HG02840 (cell line): ENCODE data around the gene PLAGL1.
"Not testable (repeated sequence)": the region's sequence is repeated elsewhere in the genome, so short reads cannot be mapped to it uniquely, and the experiment has no call there.

Source experiments
- ATAC-seq: cut with Tn5 transposase; IDR thresholded peaks from one replicate; pipeline ENCODE4 v1.9.1; 2021; ENCODE audit warnings: mild to moderate bottlenecking, moderate library complexity, moderate number of reproducible peaks; ENCODE audit not compliant: unreplicated experiment, low FRiP score

PLAGL1 gene, protein sequence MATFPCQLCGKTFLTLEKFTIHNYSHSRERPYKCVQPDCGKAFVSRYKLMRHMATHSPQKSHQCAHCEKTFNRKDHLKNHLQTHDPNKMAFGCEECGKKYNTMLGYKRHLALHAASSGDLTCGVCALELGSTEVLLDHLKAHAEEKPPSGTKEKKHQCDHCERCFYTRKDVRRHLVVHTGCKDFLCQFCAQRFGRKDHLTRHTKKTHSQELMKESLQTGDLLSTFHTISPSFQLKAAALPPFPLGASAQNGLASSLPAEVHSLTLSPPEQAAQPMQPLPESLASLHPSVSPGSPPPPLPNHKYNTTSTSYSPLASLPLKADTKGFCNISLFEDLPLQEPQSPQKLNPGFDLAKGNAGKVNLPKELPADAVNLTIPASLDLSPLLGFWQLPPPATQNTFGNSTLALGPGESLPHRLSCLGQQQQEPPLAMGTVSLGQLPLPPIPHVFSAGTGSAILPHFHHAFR

GRCh38 chr6:144008120-144008811, at the start of gene PLAGL1:
Gene PLAGL1 (minus strand): TSS chr6:144008259. CDS start chr6:143948136, 60,123 bp downstream.
- peak; percentile 73 for ATAC-seq

DNA sequence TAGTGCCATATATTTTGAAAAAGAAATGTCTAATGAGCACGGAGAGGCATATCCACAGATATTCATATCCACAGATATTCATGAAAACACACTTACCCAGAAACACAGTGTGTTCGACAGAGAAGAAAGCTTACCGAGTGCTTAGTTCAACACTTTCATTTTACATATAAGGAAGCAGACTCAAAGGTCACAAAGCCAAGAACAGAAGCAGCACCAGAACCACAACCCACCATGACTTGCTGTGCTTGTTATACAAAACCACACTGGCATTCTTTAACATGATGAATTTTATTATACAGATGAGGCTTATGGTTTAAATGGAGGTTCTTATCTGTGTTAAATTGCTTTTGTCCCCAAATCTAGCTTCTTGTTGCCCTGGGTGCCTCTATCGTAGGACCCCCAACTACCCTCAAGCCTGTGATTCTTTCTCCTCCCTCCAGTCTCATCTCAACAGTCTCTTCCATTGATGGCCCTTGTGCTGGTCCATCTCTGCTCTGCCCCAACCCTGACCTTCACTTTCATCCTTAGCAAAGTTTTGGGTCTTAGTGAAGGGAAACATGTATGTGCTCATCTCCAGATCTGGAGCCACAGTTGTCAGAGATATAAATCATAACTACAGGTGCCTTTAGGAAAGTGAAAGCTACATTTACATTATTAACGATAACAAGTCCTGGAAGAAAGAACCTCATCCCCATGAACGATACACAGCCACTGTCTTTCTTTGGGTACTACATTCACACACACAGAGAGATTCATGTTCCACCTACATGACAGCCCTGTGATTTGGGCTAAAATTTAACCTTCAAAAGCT, 47.3 kb upstream of the PLAGL1 start:
- peak; percentile 82 for ATAC-seq

- no peak for ATAC-seq
These were observed 45.5 kb upstream of the PLAGL1 start for GRCh38 chr6:144053601-144054000.

DNA sequence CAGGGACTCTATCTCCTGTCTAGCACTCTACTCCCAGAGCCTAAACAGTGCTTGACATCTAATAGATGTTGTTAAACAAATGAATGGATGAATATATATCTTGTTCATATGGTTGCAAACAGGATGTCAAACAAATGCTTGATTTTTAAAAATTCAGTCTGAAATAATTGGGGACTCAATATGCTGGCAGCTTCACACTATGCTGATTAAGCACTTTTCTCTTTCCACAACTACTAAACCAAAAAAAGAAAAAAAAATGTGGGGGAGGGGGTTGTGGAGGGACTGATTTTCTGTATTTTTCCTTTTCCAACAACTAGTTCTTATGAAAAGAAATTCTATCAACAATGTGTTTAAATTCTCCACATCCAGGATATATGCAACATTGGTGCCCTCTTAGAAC, 44.4 kb upstream of the PLAGL1 start:
- ATAC-seq, result no peak

GRCh38 chr6:144049386-144049785, 41.3 kb upstream of the PLAGL1 start:
- no peak for ATAC-seq

DNA sequence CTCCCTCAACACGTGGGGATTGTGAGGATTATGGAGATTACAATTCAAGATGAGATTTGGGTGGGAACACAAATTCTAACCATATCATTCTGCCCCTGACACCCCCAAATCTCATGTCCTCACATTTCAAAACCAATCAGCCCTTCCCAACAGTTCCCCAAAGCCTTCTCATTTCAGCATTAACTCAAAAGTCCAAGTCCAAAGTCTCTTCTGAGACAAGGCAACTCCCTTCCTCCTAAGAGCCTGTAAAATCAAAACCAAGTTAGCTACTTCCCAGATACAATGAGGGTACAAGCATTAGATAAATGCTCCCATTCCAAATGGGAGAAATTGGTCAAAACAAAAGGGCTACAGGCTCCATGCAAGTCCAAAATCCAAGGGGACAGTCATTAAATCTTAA, 39.6 kb upstream of the PLAGL1 start:
- no peak for ATAC-seq

GRCh38 chr6:144046672-144047071, 38.6 kb upstream of the PLAGL1 start:
- ATAC-seq, result not testable (repeated sequence)

- not testable (repeated sequence) for ATAC-seq
These were observed 36.9 kb upstream of the PLAGL1 start for GRCh38 chr6:144044989-144045388.

DNA sequence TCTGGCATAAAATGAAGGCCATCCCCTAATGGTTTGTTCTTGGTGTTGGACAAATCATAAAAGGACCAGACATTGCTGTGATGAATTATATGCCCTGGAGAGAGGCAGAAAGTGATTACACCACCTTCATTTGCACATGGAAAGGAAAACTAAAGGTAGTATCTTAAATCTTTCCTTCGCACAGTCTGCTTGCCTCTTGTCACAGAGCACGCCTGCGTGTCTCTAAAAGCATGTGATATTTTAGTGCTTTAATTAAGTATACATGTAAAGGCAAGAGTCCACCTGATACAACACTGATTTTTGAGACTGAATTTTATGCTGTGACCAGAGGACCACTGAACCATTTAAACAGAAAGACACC, 28.8 kb upstream of the PLAGL1 start:
- no peak for ATAC-seq

- peak; percentile 59 for ATAC-seq
These were observed 28.2 kb upstream of the PLAGL1 start for GRCh38 chr6:144036064-144036834.

- ATAC-seq, result no peak
These were observed 27.4 kb upstream of the PLAGL1 start for GRCh38 chr6:144035416-144035815.

DNA sequence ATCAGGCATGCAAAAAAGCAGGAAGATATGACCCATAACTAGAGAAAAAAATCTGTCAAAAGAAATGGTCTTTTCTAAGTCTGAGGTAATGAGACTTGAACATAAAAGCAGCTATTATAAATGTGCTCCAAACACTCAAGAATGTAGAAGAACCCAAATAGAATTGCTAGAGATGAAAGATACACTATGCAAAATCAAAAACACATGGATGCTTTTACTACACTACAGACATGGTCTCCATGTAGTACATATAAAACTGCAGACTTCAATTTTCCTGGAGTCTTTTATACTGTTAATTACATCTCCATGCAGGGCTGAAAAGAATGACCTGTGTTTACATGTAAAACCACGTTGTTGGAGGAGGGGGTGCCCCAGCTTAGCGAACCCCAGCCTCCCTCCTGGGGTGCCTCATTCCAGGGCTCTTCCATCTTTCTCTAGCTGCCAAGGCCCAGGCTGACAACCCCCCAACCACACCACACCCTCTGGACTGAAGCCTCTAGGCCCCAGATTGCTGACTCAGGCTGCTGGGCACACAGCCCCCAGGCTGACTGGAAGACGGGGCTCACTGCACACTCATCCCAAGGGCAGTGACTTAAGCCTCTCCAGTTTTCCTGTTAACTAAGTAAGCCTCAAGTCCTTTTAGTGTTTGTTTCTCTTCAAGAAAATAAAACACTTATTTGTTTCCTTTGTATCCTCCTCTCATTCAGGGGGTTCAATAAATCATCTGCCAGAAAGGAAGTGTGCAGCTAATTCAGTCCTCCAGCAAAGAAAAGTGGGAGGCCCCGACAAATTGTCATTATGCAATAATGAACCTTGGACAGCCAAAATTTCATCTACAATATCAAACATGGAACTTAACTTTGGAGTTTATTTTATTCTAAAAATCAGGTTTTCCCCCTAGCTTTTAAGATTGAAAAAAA, 26.0 kb upstream of the PLAGL1 start:
- no peak for ATAC-seq

DNA sequence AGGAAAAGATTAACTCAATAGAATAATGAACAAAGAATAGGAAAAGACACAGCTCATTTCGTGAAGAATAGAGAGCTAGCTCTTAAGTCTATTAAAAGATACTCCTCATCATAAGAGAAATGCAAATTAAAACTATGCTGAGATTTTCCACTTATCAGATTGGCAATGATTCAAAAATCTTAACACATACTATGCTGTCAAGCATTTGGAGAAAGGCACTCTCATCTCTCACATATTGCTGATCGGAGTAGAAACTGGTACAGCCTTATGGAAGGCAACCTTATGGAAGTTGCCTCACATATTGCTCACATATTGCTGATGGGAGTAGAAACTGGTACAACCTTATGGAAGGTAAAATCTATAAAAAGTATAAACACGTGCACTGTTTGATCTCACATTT, 21.4 kb upstream of the PLAGL1 start:
- ATAC-seq, result no peak

- no peak for ATAC-seq
These were observed 20.0 kb upstream of the PLAGL1 start for GRCh38 chr6:144027932-144028587.

DNA sequence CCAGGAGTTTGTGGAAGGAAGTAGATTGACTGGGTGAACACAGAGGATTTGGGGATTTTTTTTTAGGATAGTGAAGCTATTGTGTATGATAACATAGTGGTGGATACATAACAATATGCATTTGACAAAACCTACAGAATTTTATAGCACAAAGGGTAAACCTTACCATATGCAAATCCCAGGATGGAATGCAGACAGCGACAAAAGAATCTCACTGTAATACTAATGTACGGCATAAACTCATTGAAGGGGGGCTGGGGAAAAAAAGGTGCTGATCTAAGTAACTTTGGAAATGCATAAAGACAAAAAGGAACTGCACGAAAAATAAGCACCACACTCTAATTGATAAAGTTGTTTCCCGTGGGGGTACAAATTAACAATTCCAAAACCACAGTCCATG, 15.2 kb upstream of the PLAGL1 start:
- ATAC-seq, result no peak

- no peak for ATAC-seq
These were observed 11.9 kb upstream of the PLAGL1 start for GRCh38 chr6:144019929-144020328.

DNA sequence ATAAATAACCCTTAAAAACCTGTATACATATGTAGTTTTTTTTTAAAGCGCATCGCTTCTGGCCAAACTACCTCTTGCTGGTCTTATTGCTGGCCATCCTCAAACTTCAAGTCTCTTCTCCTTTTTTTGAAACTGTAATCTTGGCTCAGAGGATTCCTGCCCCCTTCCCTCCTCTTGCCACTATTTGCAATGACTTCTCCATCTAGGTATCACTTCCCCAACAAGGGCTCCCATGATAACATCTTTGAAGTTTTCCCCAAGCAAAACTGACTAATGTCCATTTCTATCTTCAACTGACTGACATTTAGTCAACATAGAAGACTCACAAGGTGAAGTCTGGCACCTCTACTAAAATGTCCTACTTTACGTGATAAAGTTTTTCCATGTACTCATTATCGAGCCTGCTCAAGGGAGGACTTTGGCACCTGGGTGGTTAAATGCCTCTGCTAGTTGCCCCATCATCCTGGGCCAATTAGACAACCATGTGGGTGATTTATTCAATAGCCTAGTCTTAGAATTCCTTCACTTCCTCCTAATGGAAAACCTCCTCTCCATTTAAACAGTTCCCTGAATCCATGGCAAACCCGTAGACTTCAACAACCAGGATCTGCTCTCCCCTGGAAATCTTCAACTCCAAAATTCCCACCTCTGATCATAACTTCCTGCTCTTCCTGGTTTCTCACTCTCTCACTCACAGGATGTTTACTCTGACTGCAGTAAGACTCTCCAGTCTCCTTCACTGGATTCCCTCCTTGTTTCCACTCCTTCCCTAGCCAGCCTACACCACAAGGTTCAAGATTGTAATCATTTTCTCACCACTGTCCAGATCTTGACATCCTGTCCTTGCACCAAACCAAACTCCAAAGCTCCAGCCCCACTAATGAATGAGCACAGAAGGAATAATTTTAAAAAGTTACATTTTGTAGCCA, 9.4 kb upstream of the PLAGL1 start:
- no peak for ATAC-seq

GRCh38 chr6:144013486-144013909, 5.4 kb upstream of the PLAGL1 start:
- ATAC-seq, result no peak
